Epidermal melanocyte (primary cell): Measurements from ENCODE around the gene SEMA3E.

ENCODE experiments used
- DNase-seq: peaks from one replicate; pipeline ENCODE4 v3.0.0; 2011; ENCODE audit warnings: low spot score; ENCODE audit not compliant: insufficient read length

SEMA3E gene

GRCh38 chr7:83359108-83359507 is 289.8 kb downstream of the SEMA3E start:
- no peak for DNase-seq

DNA sequence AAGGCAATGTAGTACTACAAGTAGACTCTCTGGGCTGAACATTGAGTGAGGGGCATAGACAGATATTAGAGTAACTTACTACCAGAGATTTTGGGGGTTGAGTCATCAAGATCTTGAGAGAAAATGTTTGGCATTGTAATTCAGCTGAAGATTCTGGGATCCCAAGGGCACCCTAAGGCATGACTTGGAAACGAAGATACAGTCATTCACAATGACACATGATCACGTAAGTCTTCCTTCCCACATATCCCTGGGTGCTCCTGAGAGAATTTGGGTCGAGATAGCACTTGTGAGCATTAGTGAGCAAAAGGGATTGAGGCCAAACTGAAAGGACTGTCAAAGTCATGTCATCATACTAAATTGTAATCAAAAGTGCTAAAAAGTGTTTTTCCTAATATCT is 293.8 kb downstream of the SEMA3E start:
- no peak for DNase-seq

DNA sequence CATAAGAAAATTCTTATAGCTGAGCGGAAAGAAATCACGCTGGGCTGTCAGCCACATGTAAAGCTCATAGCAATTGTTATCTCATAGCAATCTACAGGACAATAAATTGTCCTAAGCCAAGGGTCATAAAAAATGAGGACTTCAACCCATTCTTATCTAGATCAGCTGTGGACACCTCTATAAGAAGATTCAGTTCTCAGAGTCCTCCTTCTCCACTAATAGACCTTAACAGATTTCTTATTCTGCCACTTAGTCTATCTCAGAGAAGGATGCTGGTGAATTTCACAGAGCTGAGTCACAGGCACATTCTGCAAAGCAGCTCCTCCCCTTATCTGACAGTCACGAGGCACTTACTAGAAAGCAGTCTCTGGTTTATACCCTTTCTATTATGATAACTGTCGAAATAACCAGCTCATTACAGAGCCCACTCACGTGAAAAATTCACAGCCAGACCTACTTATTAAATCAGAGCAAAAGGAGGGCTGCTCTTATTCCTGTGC is 300.9 kb downstream of the SEMA3E start:
- DNase-seq = peak; percentile 29

- DNase-seq = no peak
Observed at GRCh38 chr7:83339907-83340306, 309.0 kb downstream of the SEMA3E start.

- no peak for DNase-seq
Observed at GRCh38 chr7:83338277-83338950, 310.5 kb downstream of the SEMA3E start.

- DNase-seq = no peak
Observed at GRCh38 chr7:83337050-83337449, 311.9 kb downstream of the SEMA3E start.

GRCh38 chr7:83326223-83326622 is 322.7 kb downstream of the SEMA3E start:
- no peak for DNase-seq

- no peak for DNase-seq
Observed at GRCh38 chr7:83325083-83325482, 323.9 kb downstream of the SEMA3E start.

GRCh38 chr7:83324596-83324995 is 324.3 kb downstream of the SEMA3E start:
- DNase-seq = no peak

GRCh38 chr7:83321011-83321410 is 327.9 kb downstream of the SEMA3E start:
- DNase-seq = no peak

- DNase-seq = no peak
Observed at GRCh38 chr7:83313931-83314330, 335.0 kb downstream of the SEMA3E start.
